Esophagus muscularis mucosa (tissue), 4 donors: ENCODE data around the gene NOCT.

ENCODE experiments used
- CTCF ChIP-seq, 3 experiments: fragments of 200-600 bp in 2 of 3; fragments of 450-650 bp in 1 of 3; sonication (generic) in 2 of 3; IDR thresholded peaks; one replicate each; pipeline ENCODE4 v1.5.1; 2017 to 2019; ENCODE audit warnings: antibody characterized with exemption in 3 of 3, mild to moderate bottlenecking in 2 of 3, moderate library complexity in 1 of 3
- EP300 ChIP-seq: sonication (generic); formaldehyde crosslinking; IDR thresholded peaks from one replicate; pipeline ENCODE4 v1.6.1; 2017; ENCODE audit warnings: antibody characterized with exemption
- POLR2A ChIP-seq: fragments of 450-650 bp; IDR thresholded peaks from one replicate; pipeline ENCODE4 v1.6.1; 2017; ENCODE audit warnings: antibody characterized with exemption, moderate library complexity, mild to moderate bottlenecking, low read depth
- POLR2AphosphoS5 ChIP-seq, 2 donors: sonication (generic); formaldehyde crosslinking; IDR thresholded peaks; one replicate each; pipeline ENCODE4 v1.6.1; 2017; ENCODE audit warnings: antibody characterized with exemption in 2 of 2

GRCh38 chr4:139035650-139036049 lies 20.1 kb downstream of the NOCT start:
- TF ChIP-seq EP300 (no peak), CTCF (IDR thresholded peaks at IDR 0.05) (no peak), POLR2A (no peak), POLR2AphosphoS5 (IDR thresholded peaks at IDR 0.05) (no peak)
